Measurements from ENCODE around the gene RB1.

DNA sequence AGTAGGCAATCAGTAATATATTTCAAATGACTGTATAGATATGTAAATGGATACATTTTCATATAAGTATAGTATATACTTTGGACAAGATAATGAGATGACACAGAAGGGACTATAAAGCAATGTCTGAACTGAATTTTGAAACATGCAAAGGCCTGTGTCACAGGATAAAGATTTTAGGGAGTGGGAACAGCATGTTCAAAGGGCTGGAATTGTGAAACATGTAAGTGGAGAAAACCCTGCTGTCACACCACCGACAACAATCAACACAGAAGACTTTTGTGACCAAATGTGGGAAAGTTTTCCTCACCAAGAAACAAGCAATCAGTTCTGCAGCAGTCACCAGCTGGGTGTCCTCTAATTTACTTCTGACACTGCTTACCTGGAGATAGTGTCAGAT, 66.4 kb downstream of the RB1 start:
- TF ChIP-seq, protein P1, sequence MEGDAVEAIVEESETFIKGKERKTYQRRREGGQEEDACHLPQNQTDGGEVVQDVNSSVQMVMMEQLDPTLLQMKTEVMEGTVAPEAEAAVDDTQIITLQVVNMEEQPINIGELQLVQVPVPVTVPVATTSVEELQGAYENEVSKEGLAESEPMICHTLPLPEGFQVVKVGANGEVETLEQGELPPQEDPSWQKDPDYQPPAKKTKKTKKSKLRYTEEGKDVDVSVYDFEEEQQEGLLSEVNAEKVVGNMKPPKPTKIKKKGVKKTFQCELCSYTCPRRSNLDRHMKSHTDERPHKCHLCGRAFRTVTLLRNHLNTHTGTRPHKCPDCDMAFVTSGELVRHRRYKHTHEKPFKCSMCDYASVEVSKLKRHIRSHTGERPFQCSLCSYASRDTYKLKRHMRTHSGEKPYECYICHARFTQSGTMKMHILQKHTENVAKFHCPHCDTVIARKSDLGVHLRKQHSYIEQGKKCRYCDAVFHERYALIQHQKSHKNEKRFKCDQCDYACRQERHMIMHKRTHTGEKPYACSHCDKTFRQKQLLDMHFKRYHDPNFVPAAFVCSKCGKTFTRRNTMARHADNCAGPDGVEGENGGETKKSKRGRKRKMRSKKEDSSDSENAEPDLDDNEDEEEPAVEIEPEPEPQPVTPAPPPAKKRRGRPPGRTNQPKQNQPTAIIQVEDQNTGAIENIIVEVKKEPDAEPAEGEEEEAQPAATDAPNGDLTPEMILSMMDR (conservative IDR thresholded peaks at IDR 0.05; ENCODE audit: low read depth, low read length), result no peak
- TF ChIP-seq EZH2 (IDR thresholded peaks at IDR 0.05; ENCODE audit: borderline replicate concordance, low read depth, low read length, poor library complexity, severe bottlenecking), result no peak

Data from A673 (cell line).